Ectodermal cell (in vitro differentiated cells): ENCODE measurements around the gene PPP1R18.
A peak's percentile ranks its signal among the peaks of the same experiment; 100 is the strongest.

Source experiments
- H3K27ac ChIP-seq: 2 replicates; pipeline ENCODE4 v1.7.0; 2013; ENCODE audit warnings: mild to moderate bottlenecking, low read depth, low read length; ENCODE audit not compliant: insufficient read depth, poor library complexity, severe bottlenecking
- H3K27me3 ChIP-seq: 2 replicates; pipeline ENCODE4 v1.7.0; 2013; ENCODE audit warnings: mild to moderate bottlenecking, low read length; ENCODE audit not compliant: insufficient read depth, control insufficient read depth, poor library complexity, severe bottlenecking
- H3K36me3 ChIP-seq: one replicate; pipeline ENCODE4 v1.7.0; 2013; ENCODE audit warnings: low read length; ENCODE audit not compliant: control insufficient read depth, insufficient read depth
- H3K4me1 ChIP-seq: one replicate; pipeline ENCODE4 v1.7.0; 2013; ENCODE audit warnings: low read length; ENCODE audit not compliant: control insufficient read depth, insufficient read depth
- H3K4me3 ChIP-seq: 2 replicates; pipeline ENCODE4 v1.7.0; 2013; ENCODE audit warnings: low read depth, low read length, control low read depth; ENCODE audit not compliant: insufficient read depth
- H3K9me3 ChIP-seq: 2 replicates; pipeline ENCODE4 v1.7.0; 2013; ENCODE audit warnings: mild to moderate bottlenecking, low read length, moderate library complexity; ENCODE audit not compliant: control insufficient read depth
- WGBS, 2 experiments: methylation state at CpG; one replicate each; pipeline ENCODE4 v1.1.7; 2013; ENCODE audit warnings: missing lambda C conversion rate in 2 of 2; 5-methylcytosine and 5-hydroxymethylcytosine counted together

PPP1R18 gene

GRCh38 chr6:30656513-30656912 lies 29.9 kb downstream of the PPP1R18 start:
- Histone ChIP-seq H3K27ac (no peak overlapping the region), H3K27me3 (no peaks in the 10 kb centered on the region), H3K4me3 (no peak overlapping the region), H3K36me3 (peaks cover 50% of the 10 kb centered on the region), H3K4me1 (no peaks in the 10 kb centered on the region), H3K9me3 (no peaks in the 10 kb centered on the region)
- 89 to 90% methylated on average over 7 of the region's 7 CpGs for WGBS, 2 experiments

GRCh38 chr6:30655743-30656094 lies 30.7 kb downstream of the PPP1R18 start:
- no peaks in the 10 kb centered on the region for H3K9me3 ChIP-seq
- no peak overlapping the region for H3K4me3 ChIP-seq
- H3K36me3 ChIP-seq = peaks cover 57% of the 10 kb centered on the region
- WGBS, 2 experiments = 95 to 97% methylated on average over 3 of the region's 3 CpGs
- H3K27ac ChIP-seq = no peak overlapping the region
- no peaks in the 10 kb centered on the region for H3K27me3 ChIP-seq
- H3K4me1 ChIP-seq = no peaks in the 10 kb centered on the region

DNA sequence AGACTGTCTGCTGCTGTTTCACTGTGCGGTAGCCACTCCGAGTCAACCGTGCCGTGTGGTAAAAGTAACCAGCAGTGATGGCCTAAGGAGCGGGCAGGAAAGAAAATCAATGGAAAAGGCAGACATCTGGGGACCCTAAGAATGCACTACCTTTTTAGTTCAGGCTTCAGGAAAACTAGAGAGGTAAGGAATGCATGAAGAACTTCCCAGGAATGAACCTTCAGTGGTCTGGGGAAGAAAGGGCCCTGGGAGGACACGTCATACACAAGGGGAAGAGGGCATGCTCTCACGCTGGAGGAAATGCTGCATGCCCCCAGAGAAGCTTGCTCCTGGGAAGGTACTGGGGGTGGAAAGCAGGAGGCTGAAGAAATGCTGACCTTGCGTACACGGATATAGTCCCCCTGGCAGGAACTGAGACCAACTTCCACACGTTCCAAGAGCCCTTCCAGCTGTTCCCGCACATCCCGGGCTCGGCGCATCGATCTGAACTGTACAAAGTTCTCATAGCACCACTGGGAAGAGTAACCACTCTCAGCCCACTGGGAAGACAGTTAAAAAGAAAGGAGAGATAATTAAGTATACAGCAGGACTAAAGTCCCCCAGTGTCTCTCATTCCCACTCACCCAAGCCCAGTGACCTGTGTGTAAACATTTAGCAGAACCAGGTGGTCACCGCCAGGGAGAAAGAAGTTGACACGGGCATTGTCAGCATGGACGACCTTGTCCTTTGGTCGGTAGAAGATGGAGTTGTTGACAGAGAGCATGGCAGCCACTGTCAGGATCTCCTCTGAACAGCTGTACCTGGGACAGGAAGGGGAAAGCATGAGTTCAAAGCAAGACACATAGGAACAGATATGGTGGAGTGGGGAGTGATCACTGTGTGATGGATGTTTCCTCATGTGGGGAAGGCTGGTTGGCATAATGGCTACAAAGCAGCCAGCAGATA lies 31.4 kb downstream of the PPP1R18 start:
- Histone ChIP-seq H3K4me1 (no peaks in the 10 kb centered on the region), H3K27me3 (no peaks in the 10 kb centered on the region), H3K9me3 (no peaks in the 10 kb centered on the region), H3K36me3 (peaks cover 53% of the 10 kb centered on the region), H3K27ac (no peak overlapping the region), H3K4me3 (no peak overlapping the region)
- 95 to 96% methylated on average over 19 of the region's 19 CpGs for WGBS, 2 experiments

GRCh38 chr6:30651143-30651542 lies 35.3 kb downstream of the PPP1R18 start:
- H3K4me3 ChIP-seq = no peak overlapping the region
- WGBS, 2 experiments = 90 to 93% methylated on average over 12 of the region's 12 CpGs
- peaks cover 42% of the 10 kb centered on the region for H3K36me3 ChIP-seq
- H3K9me3 ChIP-seq = no peaks in the 10 kb centered on the region
- peaks cover 4% of the 10 kb centered on the region for H3K4me1 ChIP-seq
- H3K27ac ChIP-seq = no peak overlapping the region
- no peaks in the 10 kb centered on the region for H3K27me3 ChIP-seq

DNA sequence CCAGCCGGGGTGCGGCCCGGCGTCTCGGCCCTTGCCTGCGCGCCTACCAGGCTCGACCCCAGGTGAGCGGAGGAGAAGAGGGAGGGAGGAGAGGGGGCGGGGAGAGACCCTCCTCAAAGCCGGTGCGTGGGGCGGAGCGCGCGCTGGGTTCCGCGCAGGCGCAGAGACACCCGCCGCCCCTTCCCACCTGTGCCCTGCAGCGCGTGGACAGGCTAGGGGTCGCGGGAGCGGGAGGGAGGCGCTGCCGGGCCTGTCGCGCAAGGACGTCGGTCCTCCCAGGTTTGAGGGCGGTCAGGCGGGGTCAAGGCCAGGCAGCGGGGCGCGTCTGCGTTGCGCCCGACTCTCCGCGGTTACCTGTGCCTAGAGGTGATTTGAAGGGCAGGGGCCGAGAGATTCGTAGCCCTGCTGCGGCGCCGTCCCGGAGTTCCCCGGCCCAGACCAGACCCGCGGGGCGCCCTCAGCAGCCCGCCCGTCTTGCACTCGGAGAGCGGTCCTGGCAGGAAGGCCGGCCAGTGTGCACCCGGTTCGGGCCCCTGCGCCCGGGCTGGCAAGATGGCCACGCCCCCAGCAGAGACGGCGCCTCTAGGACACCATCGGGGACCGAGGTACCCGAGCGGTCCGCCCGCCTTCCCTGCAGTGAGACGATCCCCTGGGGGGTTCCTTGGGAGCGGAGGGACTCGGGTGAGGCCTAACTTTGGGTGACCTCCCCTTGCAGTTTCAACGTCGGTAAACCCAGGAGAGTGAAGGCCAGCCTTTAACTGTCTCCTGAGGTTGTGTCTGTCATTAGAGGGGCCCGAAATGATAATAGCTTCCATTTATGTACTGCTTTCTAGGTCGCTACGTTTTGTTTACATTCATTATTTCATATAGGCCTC lies 39.0 kb downstream of the PPP1R18 start:
- H3K36me3 ChIP-seq = peaks cover 34% of the 10 kb centered on the region
- WGBS, 2 experiments = 1% methylated on average over 76 to 78 of the region's 78 CpGs

DNA sequence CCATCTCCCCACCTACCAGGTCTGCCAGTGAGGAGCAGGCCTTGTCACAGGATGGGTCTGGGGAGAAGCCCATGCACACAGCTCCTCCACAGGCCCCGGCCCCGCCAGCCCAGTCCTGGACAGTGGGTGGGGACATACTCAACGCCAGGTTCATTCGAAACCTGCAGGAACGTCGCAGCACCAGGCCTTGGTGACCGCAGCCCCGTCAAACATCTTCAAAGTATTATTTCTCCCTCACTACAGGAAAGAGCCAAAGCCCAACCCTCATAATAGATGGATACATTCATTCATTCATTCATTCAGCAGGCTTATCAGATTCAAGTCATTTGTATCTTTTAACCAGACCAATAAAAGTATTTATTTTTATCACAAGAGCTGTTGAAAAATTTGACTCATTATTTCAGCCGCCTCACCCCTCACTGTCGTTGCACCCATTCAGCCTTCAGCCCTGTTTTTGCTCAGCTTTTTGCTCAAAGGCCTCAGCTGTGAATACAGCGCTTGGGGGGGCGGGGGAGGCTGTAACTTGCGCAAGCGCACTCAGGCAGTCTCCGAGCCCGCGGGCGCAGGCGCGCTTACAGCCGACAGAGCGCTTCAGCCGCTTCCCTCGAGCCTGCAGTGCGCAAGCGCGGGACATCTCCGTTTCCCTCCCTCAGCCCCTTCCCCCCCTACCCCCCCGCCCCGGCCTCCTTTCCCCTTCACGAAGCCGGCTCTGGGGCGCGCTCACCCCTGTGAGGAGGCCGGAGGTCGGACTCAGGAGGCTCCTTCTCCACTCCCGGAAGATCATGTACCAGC lies 39.8 kb downstream of the PPP1R18 start, which contains the start of gene C6orf136:
TSS of gene C6orf136 (plus strand) at position 684 of the 792 bp plus-strand sequence. CDS start at position 783, 99 bp downstream.
- H3K27me3 ChIP-seq = no peaks in the 10 kb centered on the region
- 12 to 15% methylated on average over 35 to 36 of the region's 37 CpGs for WGBS, 2 experiments
- no peaks in the 10 kb centered on the region for H3K9me3 ChIP-seq
- peaks cover 25% of the 10 kb centered on the region for H3K36me3 ChIP-seq
- peaks cover 4% of the 10 kb centered on the region for H3K4me1 ChIP-seq
- peak within 1 kb of the TSS; percentile 98 for H3K4me3 ChIP-seq
- H3K27ac ChIP-seq = peak within 1 kb of the TSS; percentile 18

More for the DNA sequence above, 39.0 kb downstream of the PPP1R18 start:
- peak overlapping the region; percentile 98 for H3K4me3 ChIP-seq
- H3K27ac ChIP-seq = peak overlapping the region; percentile 18
- peaks cover 4% of the 10 kb centered on the region for H3K4me1 ChIP-seq
- no peaks in the 10 kb centered on the region for H3K27me3 ChIP-seq
- H3K9me3 ChIP-seq = no peaks in the 10 kb centered on the region

- Histone ChIP-seq H3K4me1 (peaks cover 4% of the 10 kb centered on the region), H3K9me3 (no peaks in the 10 kb centered on the region), H3K27ac (no peak overlapping the region), H3K36me3 (peaks cover 22% of the 10 kb centered on the region), H3K27me3 (no peaks in the 10 kb centered on the region), H3K4me3 (no peak overlapping the region)
- 84 to 91% methylated on average over 1 of the region's 1 CpG for WGBS, 2 experiments
Measured at GRCh38 chr6:30645989-30646388, 40.5 kb downstream of the PPP1R18 start.

DNA sequence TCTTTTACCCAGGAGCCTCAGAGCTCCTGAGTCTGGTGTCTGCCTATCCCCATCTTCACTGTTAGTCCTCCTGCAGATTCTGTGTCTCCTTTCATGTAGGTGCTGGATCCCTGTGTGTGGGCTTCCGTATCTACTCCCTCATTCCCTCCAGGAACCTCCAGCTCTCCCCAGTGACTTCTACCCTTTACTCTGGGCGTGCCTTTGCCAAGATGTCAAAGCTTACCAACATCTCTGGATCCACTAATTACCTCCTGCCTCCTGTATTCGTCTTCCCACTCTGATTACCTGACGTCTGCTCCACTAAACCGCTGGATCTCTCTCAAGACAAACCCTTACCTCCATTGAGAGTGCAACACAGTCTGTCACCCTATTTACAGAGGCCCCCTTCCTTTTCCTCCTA lies 41.7 kb downstream of the PPP1R18 start:
- 92% methylated on average over 5 of the region's 5 CpGs for WGBS, 2 experiments

DNA sequence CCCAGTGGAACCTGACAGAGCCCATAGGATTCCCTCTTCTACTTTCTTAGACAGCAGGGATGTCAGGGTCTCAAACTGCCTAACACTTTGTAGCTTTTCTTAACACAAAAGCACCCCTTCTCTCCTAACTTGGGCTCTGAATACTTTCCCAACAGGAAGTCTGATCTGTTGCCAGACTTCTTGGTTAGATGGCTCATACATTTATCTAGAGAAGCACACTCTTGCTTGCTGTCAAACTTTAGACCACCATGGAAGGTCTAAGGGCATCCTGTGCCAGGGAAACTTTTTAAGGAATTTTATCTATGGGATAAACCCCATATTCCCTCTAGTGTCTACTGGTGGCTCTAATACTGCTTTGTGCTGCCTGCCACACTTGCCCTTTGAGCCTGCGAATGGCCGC lies 42.8 kb downstream of the PPP1R18 start:
- peaks cover 4% of the 10 kb centered on the region for H3K4me1 ChIP-seq
- H3K27me3 ChIP-seq = no peaks in the 10 kb centered on the region
- peaks cover 33% of the 10 kb centered on the region for H3K36me3 ChIP-seq
- no peak overlapping the region for H3K27ac ChIP-seq
- H3K9me3 ChIP-seq = no peaks in the 10 kb centered on the region
- H3K4me3 ChIP-seq = no peak overlapping the region
- WGBS, 2 experiments = 94% methylated on average over 2 of the region's 2 CpGs

More for the DNA sequence above, 41.7 kb downstream of the PPP1R18 start:
- Histone ChIP-seq H3K36me3 (peaks cover 32% of the 10 kb centered on the region), H3K9me3 (no peaks in the 10 kb centered on the region), H3K4me1 (peaks cover 4% of the 10 kb centered on the region), H3K27ac (no peak overlapping the region), H3K27me3 (no peaks in the 10 kb centered on the region), H3K4me3 (no peak overlapping the region)
